H9 (cell line): ENCODE measurements around the gene RYR3. TPM values are rescaled to one million over a fixed set of nuclear protein-coding genes. Genes with fewer than 3 reads are reported as not detected.

Experiments used
- DNase-seq: peaks from one replicate; pipeline ENCODE4 v3.0.0-alpha.2; 2017
- H2AFZ ChIP-seq: one replicate; pipeline ENCODE4 v1.6.1; 2013; ENCODE audit warnings: mild to moderate bottlenecking, low read length, control low read depth, moderate library complexity
- H2AK5ac ChIP-seq: 2 replicates; pipeline ENCODE4 v1.6.1; 2013; ENCODE audit warnings: low read length, control low read depth, mixed read lengths; ENCODE audit not compliant: insufficient read length
- H2BK120ac ChIP-seq: one replicate; pipeline ENCODE4 v1.6.1; 2013; ENCODE audit warnings: low read depth, mild to moderate bottlenecking, low read length, control low read depth, inconsistent platforms; ENCODE audit not compliant: poor library complexity, severe bottlenecking
- H2BK12ac ChIP-seq: 2 replicates; pipeline ENCODE4 v1.6.1; 2013; ENCODE audit warnings: low read length, control low read depth, mixed read lengths, low read depth; ENCODE audit not compliant: insufficient read length
- H2BK15ac ChIP-seq: 2 replicates; pipeline ENCODE4 v1.6.1; 2013; ENCODE audit warnings: low read depth, low read length, control low read depth
- H2BK20ac ChIP-seq: one replicate; pipeline ENCODE4 v1.6.1; 2013; ENCODE audit warnings: low read depth, mild to moderate bottlenecking, low read length, control low read depth, inconsistent platforms; ENCODE audit not compliant: poor library complexity, severe bottlenecking
- H2BK5ac ChIP-seq: 2 replicates; pipeline ENCODE4 v1.6.1; 2013; ENCODE audit warnings: low read length, control low read depth, mixed read lengths; ENCODE audit not compliant: insufficient read length
- H3K14ac ChIP-seq: 2 replicates; pipeline ENCODE4 v1.6.1; 2013; ENCODE audit warnings: low read length, control low read depth; ENCODE audit not compliant: insufficient read depth
- H3K18ac ChIP-seq: 2 replicates; pipeline ENCODE4 v1.6.1; 2013; ENCODE audit warnings: low read depth, mild to moderate bottlenecking, mixed read lengths, low read length, control low read depth; ENCODE audit not compliant: insufficient read length
- H3K23ac ChIP-seq: 2 replicates; pipeline ENCODE4 v1.6.1; 2013; ENCODE audit warnings: low read length, control low read depth, mixed read lengths, low read depth; ENCODE audit not compliant: insufficient read length
- H3K23me2 ChIP-seq: 2 replicates; pipeline ENCODE4 v1.6.1; 2013; ENCODE audit warnings: low read depth, mild to moderate bottlenecking, mixed read lengths, low read length, control low read depth; ENCODE audit not compliant: insufficient read length, poor library complexity, severe bottlenecking
- H3K27ac ChIP-seq: 2 replicates; pipeline ENCODE4 v1.5.1; 2013; ENCODE audit warnings: low read length, control low read depth, mixed read lengths, low read depth; ENCODE audit not compliant: insufficient read length
- H3K27me3 ChIP-seq: 2 replicates; pipeline ENCODE4 v1.6.1; 2013; ENCODE audit warnings: low read length, control low read depth, inconsistent platforms; ENCODE audit not compliant: insufficient read depth
- H3K4ac ChIP-seq: 2 replicates; pipeline ENCODE4 v1.6.1; 2013; ENCODE audit warnings: low read depth, mild to moderate bottlenecking, control low read depth, inconsistent platforms, low read length, moderate library complexity
- H3K4me1 ChIP-seq: 2 replicates; pipeline ENCODE4 v1.6.1; 2013; ENCODE audit warnings: low read length, control low read depth, inconsistent platforms; ENCODE audit not compliant: insufficient read depth
- H3K4me2 ChIP-seq: 2 replicates; pipeline ENCODE4 v1.6.1; 2013; ENCODE audit warnings: low read length, control low read depth, mixed read lengths; ENCODE audit not compliant: insufficient read length, insufficient read depth
- H3K56ac ChIP-seq: 2 replicates; pipeline ENCODE4 v1.6.1; 2013; ENCODE audit warnings: low read depth, mild to moderate bottlenecking, mixed read lengths, low read length, control low read depth; ENCODE audit not compliant: insufficient read length
- H3K79me1 ChIP-seq: 2 replicates; pipeline ENCODE4 v1.6.1; 2013; ENCODE audit warnings: low read depth, mild to moderate bottlenecking, moderate library complexity, low read length, control low read depth, inconsistent platforms; ENCODE audit not compliant: insufficient read depth, poor library complexity, severe bottlenecking
- H3K79me2 ChIP-seq: 2 replicates; pipeline ENCODE4 v1.6.1; 2013; ENCODE audit warnings: low read length, control low read depth, inconsistent platforms; ENCODE audit not compliant: insufficient read depth
- H3K9ac ChIP-seq: 2 replicates; pipeline ENCODE4 v1.6.1; 2013; ENCODE audit warnings: low read length, control low read depth, mixed read lengths; ENCODE audit not compliant: insufficient read length; ENCODE audit errors: extremely low read depth
- H3K9me3 ChIP-seq: one replicate; pipeline ENCODE4 v1.6.1; 2013; ENCODE audit warnings: low read depth, low read length, inconsistent platforms; ENCODE audit not compliant: control insufficient read depth
- H3T11ph ChIP-seq: one replicate; pipeline ENCODE4 v1.6.1; 2013; ENCODE audit warnings: mild to moderate bottlenecking, low read length, control low read depth, inconsistent platforms
- H4K20me1 ChIP-seq: one replicate; pipeline ENCODE4 v1.6.1; 2013; ENCODE audit not compliant: control insufficient read depth, insufficient read length, insufficient read depth
- H4K5ac ChIP-seq: 2 replicates; pipeline ENCODE4 v1.6.1; 2013; ENCODE audit warnings: low read depth, mild to moderate bottlenecking, mixed read lengths, low read length, control low read depth; ENCODE audit not compliant: insufficient read length
- H4K8ac ChIP-seq: replicated peaks from 2 replicates; pipeline ENCODE4 v1.6.1; 2013; ENCODE audit warnings: low read length, control low read depth, mixed read lengths, low read depth; ENCODE audit not compliant: insufficient read length
- H4K91ac ChIP-seq: 2 replicates; pipeline ENCODE4 v1.6.1; 2013; ENCODE audit warnings: low read depth, mild to moderate bottlenecking, moderate library complexity, mixed read lengths, low read length, control low read depth; ENCODE audit not compliant: insufficient read length
- H3K27ac Mint-ChIP-seq, 3 experiments: 2 replicates in 2 of 3; 3 replicates in 1 of 3; pipeline ENCODE4 v1.8.0; 2020 to 2021; ENCODE audit warnings: mixed read lengths in 3 of 3, mild to moderate bottlenecking in 1 of 3, moderate library complexity in 1 of 3
- H3K27me3 Mint-ChIP-seq: 2 replicates; pipeline ENCODE4 v1.8.0; 2021; ENCODE audit warnings: low read depth, mild to moderate bottlenecking, moderate library complexity, mixed read lengths
- H3K36me3 Mint-ChIP-seq, 3 experiments: 2 replicates in 2 of 3; 3 replicates in 1 of 3; pipeline ENCODE4 v1.8.0; 2020 to 2021; ENCODE audit warnings: low read depth in 3 of 3, mixed read lengths in 3 of 3; ENCODE audit not compliant: insufficient read depth in 1 of 3
- H3K4me1 Mint-ChIP-seq, 2 experiments: 2 replicates each; pipeline ENCODE4 v1.8.0; 2020; ENCODE audit warnings: mixed read lengths in 2 of 2
- H3K4me3 Mint-ChIP-seq, 2 experiments: 2 replicates in 1 of 2; 3 replicates in 1 of 2; pipeline ENCODE4 v1.8.0; 2020 to 2021; ENCODE audit warnings: mild to moderate bottlenecking in 2 of 2, mixed read lengths in 2 of 2, moderate library complexity in 1 of 2
- H3K9me3 Mint-ChIP-seq, 2 experiments: 2 replicates in 1 of 2; 3 replicates in 1 of 2; pipeline ENCODE4 v1.8.0; 2020; ENCODE audit warnings: mild to moderate bottlenecking in 2 of 2, mixed read lengths in 2 of 2, moderate library complexity in 1 of 2
- CTCF ChIP-seq: fragments of 200-600 bp; sonication (generic); conservative IDR thresholded peaks from 3 replicates; pipeline ENCODE4 v1.8.0; 2021; ENCODE audit warnings: antibody characterized with exemption, mild to moderate bottlenecking
- WGBS: extraction: QIAGEN DNeasy Blood & Tissue Kit; methylation state at CpG from one replicate; pipeline ENCODE4 v1.1.7; 2013; ENCODE audit warnings: missing lambda C conversion rate, low lambda C conversion rate, mixed read lengths; ENCODE audit not compliant: insufficient read length; ENCODE audit errors: extremely low coverage; 5-methylcytosine and 5-hydroxymethylcytosine counted together
- total RNA-seq: library from RNA; stranded (reverse); gene quantifications from 2 replicates; pipeline ENCODE4 v1.2.1, GENCODE V29; 2021

The RYR3 gene
- total RNA-seq, 1 experiment from 2014 or later, result 0.85 TPM

GRCh38 chr15:33872416-33873106 is 561.8 kb downstream of the RYR3 start:
- no peak overlapping the region for H2AFZ ChIP-seq
- H3K18ac ChIP-seq, result no peak overlapping the region
- no peaks in the 10 kb centered on the region for H3K36me3 Mint-ChIP-seq
- no peaks in the 10 kb centered on the region for H4K20me1 ChIP-seq
- H3K23me2 ChIP-seq, result no peaks in the 10 kb centered on the region
- no peak overlapping the region for H3K9ac ChIP-seq
- H4K5ac ChIP-seq, result no peak overlapping the region
- no peak overlapping the region for H3K56ac ChIP-seq
- no peaks in the 10 kb centered on the region for H3K27me3 ChIP-seq
- no peaks in the 10 kb centered on the region for H3K9me3 Mint-ChIP-seq
- no peak overlapping the region for H3K23ac ChIP-seq
- H3K9me3 ChIP-seq, result no peaks in the 10 kb centered on the region
- no peaks in the 10 kb centered on the region for H3K79me1 ChIP-seq
- H2BK5ac ChIP-seq, result no peak overlapping the region
- peak overlapping the region in 1 of 3 experiments; percentile 65; a peak in 3 of 7 replicates for H3K27ac Mint-ChIP-seq
- no peak overlapping the region for H3K4me3 Mint-ChIP-seq
- no peaks in the 10 kb centered on the region for H3K27me3 Mint-ChIP-seq
- H4K91ac ChIP-seq, result no peak overlapping the region
- WGBS, result no CpG with 5 or more reads among the region's 13 CpGs
- no peaks in the 10 kb centered on the region for H3K79me2 ChIP-seq
- no peak overlapping the region for H2BK12ac ChIP-seq
- no peaks in the 10 kb centered on the region for H3K4me1 ChIP-seq
- no peak overlapping the region for H2BK20ac ChIP-seq
- H3K4me1 Mint-ChIP-seq, result peaks cover 12 to 21% of the 10 kb centered on the region in 2 experiments
- H3K14ac ChIP-seq, result no peak overlapping the region
- no peak for DNase-seq
- no peak overlapping the region for H3K27ac ChIP-seq
- H3T11ph ChIP-seq, result no peak overlapping the region
- TF ChIP-seq CTCF, result no peak
- no peak overlapping the region for H3K4me2 ChIP-seq
- H2AK5ac ChIP-seq, result no peak overlapping the region
- no peak overlapping the region for H2BK120ac ChIP-seq
- no peak overlapping the region for H3K4ac ChIP-seq
- H4K8ac ChIP-seq, result no peak overlapping the region
- no peak overlapping the region for H2BK15ac ChIP-seq
